Measurements from ENCODE around the gene TMEM255B.

The TMEM255B gene

GRCh38 chr13:113728571-113729054, 30.4 kb upstream of the TMEM255B start:
- Histone ChIP-seq H3K4me1 (ENCODE audit: control insufficient read depth in 5 of 5, insufficient read depth in 5 of 5, low read length in 5 of 5) (peaks cover 0 to 14% (median 9%) of the 10 kb centered on the region in 5 donors), H3K9me3 (ENCODE audit: control insufficient read depth in 5 of 5, low read length in 5 of 5) (peaks cover 0 to 7% (median 4%) of the 10 kb centered on the region in 5 donors), H3K27me3 (ENCODE audit: control insufficient read depth in 5 of 5, insufficient read depth in 4 of 5, low read length in 5 of 5) (peaks cover 0 to 22% (median 14%) of the 10 kb centered on the region in 5 donors), H3K4me3 (ENCODE audit: low read depth in 1 of 5, low read length in 5 of 5) (no peak overlapping the region), H3K27ac (ENCODE audit: low read depth, low read length) (no peak overlapping the region), H3K9ac (ENCODE audit: low read length in 5 of 5) (no peak overlapping the region), H3K36me3 (ENCODE audit: control insufficient read depth in 5 of 5, insufficient read depth in 5 of 5, low read length in 5 of 5) (no peaks in the 10 kb centered on the region)

DNA sequence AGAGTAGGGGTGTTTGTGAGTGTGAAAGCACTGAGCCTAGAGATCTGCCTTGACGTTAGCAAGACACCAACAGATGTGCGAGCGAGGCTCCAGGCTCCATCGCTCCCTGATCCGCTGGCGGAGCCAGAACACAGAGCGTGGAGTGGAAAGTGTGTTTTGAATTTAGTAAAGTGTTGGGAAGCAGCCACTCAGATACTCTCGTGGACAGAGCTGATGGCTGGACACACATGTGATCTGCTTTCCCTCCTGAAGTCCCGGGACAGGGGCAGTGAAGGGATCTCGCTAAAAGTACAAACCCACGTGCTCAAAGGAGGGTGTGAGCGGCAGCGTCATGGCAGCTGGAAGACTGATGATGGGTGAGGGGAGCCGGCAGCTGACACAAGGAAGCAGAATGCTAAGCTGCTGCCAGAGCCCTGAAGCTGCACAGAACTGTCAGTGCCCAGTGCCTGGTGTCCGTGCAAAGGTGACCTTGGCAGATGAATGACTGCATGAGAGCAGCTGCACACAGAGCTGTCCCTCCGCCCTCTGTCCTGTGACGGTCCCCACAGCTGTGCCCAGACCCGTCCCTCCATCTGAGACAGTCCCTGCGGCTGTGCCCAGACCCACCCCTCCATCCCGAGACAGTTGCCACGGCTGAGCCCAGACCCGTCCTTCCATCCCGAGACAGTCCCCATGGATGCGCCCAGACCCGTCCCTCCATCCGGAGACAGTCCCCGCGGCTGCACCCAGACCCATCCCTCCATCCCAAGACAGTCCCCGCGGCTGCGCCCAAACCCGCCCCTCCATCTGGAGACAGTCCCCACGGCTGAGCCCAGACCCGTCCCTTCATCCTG, 29.6 kb upstream of the TMEM255B start:
- H3K9ac ChIP-seq (ENCODE audit: low read length in 5 of 5), result no peak overlapping the region
- H3K27ac ChIP-seq (ENCODE audit: low read depth, low read length), result no peak overlapping the region
- no peak overlapping the region for H3K4me3 ChIP-seq (ENCODE audit: low read depth in 1 of 5, low read length in 5 of 5)

GRCh38 chr13:113730258-113730691, 28.8 kb upstream of the TMEM255B start:
- H3K36me3 ChIP-seq (ENCODE audit: control insufficient read depth in 5 of 5, insufficient read depth in 5 of 5, low read length in 5 of 5), result no peaks in the 10 kb centered on the region
- H3K9ac ChIP-seq (ENCODE audit: low read length in 5 of 5), result no peak overlapping the region
- no peak overlapping the region for H3K27ac ChIP-seq (ENCODE audit: low read depth, low read length)

More for the DNA sequence above, 29.6 kb upstream of the TMEM255B start:
- Histone ChIP-seq H3K27me3 (ENCODE audit: control insufficient read depth in 5 of 5, insufficient read depth in 4 of 5, low read length in 5 of 5) (peaks cover 0 to 22% (median 14%) of the 10 kb centered on the region in 5 donors), H3K4me1 (ENCODE audit: control insufficient read depth in 5 of 5, insufficient read depth in 5 of 5, low read length in 5 of 5) (peaks cover 0 to 13% (median 9%) of the 10 kb centered on the region in 5 donors), H3K9me3 (ENCODE audit: control insufficient read depth in 5 of 5, low read length in 5 of 5) (peaks cover 0 to 9% (median 4%) of the 10 kb centered on the region in 5 donors), H3K36me3 (ENCODE audit: control insufficient read depth in 5 of 5, insufficient read depth in 5 of 5, low read length in 5 of 5) (no peaks in the 10 kb centered on the region)

GRCh38 chr13:113730831-113731191, 28.2 kb upstream of the TMEM255B start:
- peaks cover 0 to 7% (median 3%) of the 10 kb centered on the region in 5 donors for H3K4me1 ChIP-seq (ENCODE audit: control insufficient read depth in 5 of 5, insufficient read depth in 5 of 5, low read length in 5 of 5)
- H3K27ac ChIP-seq (ENCODE audit: low read depth, low read length), result no peak overlapping the region
- H3K4me3 ChIP-seq (ENCODE audit: low read depth in 1 of 5, low read length in 5 of 5), result no peak overlapping the region
- peaks cover 0 to 23% (median 18%) of the 10 kb centered on the region in 5 donors for H3K27me3 ChIP-seq (ENCODE audit: control insufficient read depth in 5 of 5, insufficient read depth in 4 of 5, low read length in 5 of 5)
- no peaks in the 10 kb centered on the region for H3K36me3 ChIP-seq (ENCODE audit: control insufficient read depth in 5 of 5, insufficient read depth in 5 of 5, low read length in 5 of 5)
- H3K9me3 ChIP-seq (ENCODE audit: control insufficient read depth in 5 of 5, low read length in 5 of 5), result peaks cover 0 to 9% (median 4%) of the 10 kb centered on the region in 5 donors
- H3K9ac ChIP-seq (ENCODE audit: low read length in 5 of 5), result no peak overlapping the region

More at GRCh38 chr13:113730258-113730691, 28.8 kb upstream of the TMEM255B start:
- peaks cover 0 to 9% (median 4%) of the 10 kb centered on the region in 5 donors for H3K9me3 ChIP-seq (ENCODE audit: control insufficient read depth in 5 of 5, low read length in 5 of 5)
- peaks cover 0 to 7% (median 3%) of the 10 kb centered on the region in 5 donors for H3K4me1 ChIP-seq (ENCODE audit: control insufficient read depth in 5 of 5, insufficient read depth in 5 of 5, low read length in 5 of 5)
- peaks cover 0 to 22% (median 15%) of the 10 kb centered on the region in 5 donors for H3K27me3 ChIP-seq (ENCODE audit: control insufficient read depth in 5 of 5, insufficient read depth in 4 of 5, low read length in 5 of 5)
- H3K4me3 ChIP-seq (ENCODE audit: low read depth in 1 of 5, low read length in 5 of 5), result no peak overlapping the region

DNA sequence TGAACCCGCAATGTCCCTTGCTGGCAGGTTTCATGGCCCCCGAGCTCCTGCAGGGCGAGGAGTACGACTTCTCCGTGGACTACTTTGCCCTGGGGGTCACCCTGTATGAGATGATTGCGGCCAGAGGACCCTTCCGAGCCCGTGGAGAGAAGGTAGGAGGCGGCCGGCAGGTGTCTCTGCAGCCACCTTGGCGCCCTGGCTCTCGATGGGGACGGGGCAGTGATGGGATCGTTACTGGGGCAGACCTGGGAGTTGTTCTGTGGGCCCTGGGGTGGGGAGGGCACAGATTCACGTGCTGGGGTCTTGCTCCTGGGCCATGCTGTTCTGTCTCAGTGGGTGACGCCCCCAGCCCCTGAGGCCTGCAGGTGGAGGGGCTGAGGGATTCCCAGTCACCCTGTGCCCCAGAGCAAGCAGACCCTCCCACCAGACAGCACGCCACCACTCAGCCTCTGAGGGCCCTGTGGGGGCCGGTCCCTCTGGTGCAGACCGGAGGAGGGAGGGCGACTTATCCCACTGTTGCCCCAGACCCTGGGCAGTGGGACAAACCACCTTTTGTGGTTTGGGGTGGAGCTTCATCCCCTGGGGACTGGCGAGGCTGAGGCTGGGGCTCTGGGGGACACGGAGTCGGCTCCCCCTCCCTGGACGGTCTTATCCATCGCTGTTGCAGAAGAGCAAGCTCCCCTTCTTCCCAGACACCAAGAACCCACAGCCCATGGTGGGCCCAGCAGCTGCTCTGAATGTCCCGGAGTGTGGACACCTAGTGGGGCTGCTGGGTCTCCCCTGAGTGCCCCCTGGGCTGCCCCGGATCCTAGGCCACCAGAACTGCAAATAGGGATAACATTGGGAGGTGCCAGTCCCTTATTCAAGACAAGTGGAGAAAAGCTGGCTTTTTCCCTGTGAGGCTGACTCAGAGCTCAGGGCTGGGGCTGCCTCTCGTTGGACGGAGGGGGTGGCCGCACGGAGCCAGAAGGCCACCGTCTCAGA, 27.5 kb upstream of the TMEM255B start:
- H3K9me3 ChIP-seq (ENCODE audit: control insufficient read depth in 5 of 5, low read length in 5 of 5), result peaks cover 0 to 9% (median 4%) of the 10 kb centered on the region in 5 donors
- peaks cover 0 to 30% (median 18%) of the 10 kb centered on the region in 5 donors for H3K27me3 ChIP-seq (ENCODE audit: control insufficient read depth in 5 of 5, insufficient read depth in 4 of 5, low read length in 5 of 5)
- no peaks in the 10 kb centered on the region for H3K36me3 ChIP-seq (ENCODE audit: control insufficient read depth in 5 of 5, insufficient read depth in 5 of 5, low read length in 5 of 5)
- no peak overlapping the region for H3K27ac ChIP-seq (ENCODE audit: low read depth, low read length)
- H3K4me1 ChIP-seq (ENCODE audit: control insufficient read depth in 5 of 5, insufficient read depth in 5 of 5, low read length in 5 of 5), result peaks cover 0 to 5% (median 2%) of the 10 kb centered on the region in 5 donors
- H3K9ac ChIP-seq (ENCODE audit: low read length in 5 of 5), result no peak overlapping the region
- no peak overlapping the region for H3K4me3 ChIP-seq (ENCODE audit: low read depth in 1 of 5, low read length in 5 of 5)

- H3K9me3 ChIP-seq (ENCODE audit: control insufficient read depth in 5 of 5, low read length in 5 of 5), result peaks cover 0 to 8% (median under 1%) of the 10 kb centered on the region in 5 donors
Observed at GRCh38 chr13:113732176-113732960, 26.7 kb upstream of the TMEM255B start.

GRCh38 chr13:113732961-113733950, 25.8 kb upstream of the TMEM255B start:
- Histone ChIP-seq H3K27ac (ENCODE audit: low read depth, low read length) (no peak overlapping the region), H3K9ac (ENCODE audit: low read length in 5 of 5) (no peak overlapping the region), H3K4me1 (ENCODE audit: control insufficient read depth in 5 of 5, insufficient read depth in 5 of 5, low read length in 5 of 5) (peaks cover 0 to 3% (median 0%) of the 10 kb centered on the region in 5 donors), H3K36me3 (ENCODE audit: control insufficient read depth in 5 of 5, insufficient read depth in 5 of 5, low read length in 5 of 5) (no peaks in the 10 kb centered on the region), H3K9me3 (ENCODE audit: control insufficient read depth in 5 of 5, low read length in 5 of 5) (peaks cover 0 to 6% (median 0%) of the 10 kb centered on the region in 5 donors), H3K4me3 (ENCODE audit: low read depth in 1 of 5, low read length in 5 of 5) (no peak overlapping the region), H3K27me3 (ENCODE audit: control insufficient read depth in 5 of 5, insufficient read depth in 4 of 5, low read length in 5 of 5) (peaks cover 0 to 32% (median 25%) of the 10 kb centered on the region in 5 donors)

More at GRCh38 chr13:113732176-113732960, 26.7 kb upstream of the TMEM255B start:
- Histone ChIP-seq H3K4me3 (ENCODE audit: low read depth in 1 of 5, low read length in 5 of 5) (no peak overlapping the region), H3K27me3 (ENCODE audit: control insufficient read depth in 5 of 5, insufficient read depth in 4 of 5, low read length in 5 of 5) (peaks cover 0 to 29% (median 25%) of the 10 kb centered on the region in 5 donors), H3K27ac (ENCODE audit: low read depth, low read length) (no peak overlapping the region), H3K36me3 (ENCODE audit: control insufficient read depth in 5 of 5, insufficient read depth in 5 of 5, low read length in 5 of 5) (no peaks in the 10 kb centered on the region), H3K4me1 (ENCODE audit: control insufficient read depth in 5 of 5, insufficient read depth in 5 of 5, low read length in 5 of 5) (peaks cover 0 to 3% (median 0%) of the 10 kb centered on the region in 5 donors), H3K9ac (ENCODE audit: low read length in 5 of 5) (no peak overlapping the region)

- Histone ChIP-seq H3K27me3 (ENCODE audit: control insufficient read depth in 5 of 5, insufficient read depth in 4 of 5, low read length in 5 of 5) (peaks cover 0 to 29% (median 21%) of the 10 kb centered on the region in 5 donors), H3K36me3 (ENCODE audit: control insufficient read depth in 5 of 5, insufficient read depth in 5 of 5, low read length in 5 of 5) (no peaks in the 10 kb centered on the region), H3K27ac (ENCODE audit: low read depth, low read length) (no peak overlapping the region), H3K9me3 (ENCODE audit: control insufficient read depth in 5 of 5, low read length in 5 of 5) (peaks cover 0 to 6% (median 0%) of the 10 kb centered on the region in 5 donors), H3K4me3 (ENCODE audit: low read depth in 1 of 5, low read length in 5 of 5) (no peak overlapping the region), H3K4me1 (ENCODE audit: control insufficient read depth in 5 of 5, insufficient read depth in 5 of 5, low read length in 5 of 5) (peaks cover 0 to 3% (median 0%) of the 10 kb centered on the region in 5 donors), H3K9ac (ENCODE audit: low read length in 5 of 5) (no peak overlapping the region)
Observed at GRCh38 chr13:113734099-113734825, 24.8 kb upstream of the TMEM255B start.

Measured in subcutaneous abdominal adipose tissue (tissue), 5 donors.